COLO668 (cell line): ENCODE data around the gene CHD9.
A peak's percentile ranks its signal among the peaks of the same experiment; 100 is the strongest.

Experiments used
- DNase-seq: peaks from one replicate; lab custom pipeline; 2025; ENCODE audit not compliant: unreplicated experiment; lab: John Stamatoyannopoulos, UW

The CHD9 gene

DNA sequence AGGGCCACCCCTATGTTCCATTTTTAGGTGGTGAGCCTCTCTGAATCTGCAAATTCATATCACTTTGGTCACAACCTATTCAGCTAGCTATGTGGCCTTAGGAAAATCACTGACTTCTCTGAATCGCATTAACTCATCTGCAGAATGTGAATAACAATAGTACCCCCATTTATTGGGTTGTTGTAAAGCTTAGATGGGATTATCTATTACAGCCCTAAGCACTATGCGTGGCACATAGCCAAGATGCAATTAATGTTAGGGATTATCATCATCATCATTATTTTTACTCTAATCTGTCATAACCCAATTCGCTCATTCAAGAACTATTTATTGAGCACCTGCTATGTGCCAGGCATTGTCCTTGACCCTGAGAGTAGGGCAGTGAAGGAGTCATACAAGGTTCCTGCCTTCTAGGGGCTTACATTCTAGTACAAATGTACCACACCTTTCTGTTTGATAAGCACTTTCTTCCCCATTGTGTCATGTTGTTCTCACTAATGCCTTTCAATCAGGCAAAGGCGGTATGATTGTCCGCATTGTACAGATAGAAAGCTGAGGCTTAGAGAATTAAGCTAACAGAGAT, 38.5 kb downstream of the CHD9 start:
- DNase-seq, result no peak

DNA sequence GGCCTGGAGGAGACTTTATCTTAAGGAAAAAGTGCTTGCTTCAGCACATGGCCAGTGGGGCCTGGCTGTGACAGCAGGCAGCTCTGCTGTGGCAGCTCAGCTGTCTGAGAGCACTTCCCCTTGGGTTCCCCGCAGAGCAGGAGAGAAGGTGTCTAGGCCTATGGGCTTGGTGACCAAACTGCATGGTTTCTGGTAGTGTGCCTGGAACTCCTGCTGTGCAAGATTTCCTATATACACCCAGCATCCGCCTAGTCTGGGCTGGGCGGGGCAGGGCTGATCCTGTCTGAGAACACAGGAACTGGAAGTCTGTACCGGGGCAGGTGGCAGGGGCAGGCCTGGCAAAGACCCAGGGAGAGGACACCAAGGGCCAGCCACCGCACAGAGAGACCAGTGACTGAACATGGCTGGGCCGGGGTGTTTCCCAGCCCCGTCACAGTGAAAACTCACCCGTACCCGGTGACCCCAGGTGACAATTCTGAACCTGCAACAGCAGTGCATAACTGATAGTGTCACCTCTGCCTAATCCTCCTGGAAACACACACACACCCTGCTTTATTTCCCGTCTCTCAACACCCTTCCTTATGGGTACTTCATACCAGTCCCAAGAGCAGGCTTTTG, 39.3 kb downstream of the CHD9 start:
- peak; percentile 76 for DNase-seq

DNA sequence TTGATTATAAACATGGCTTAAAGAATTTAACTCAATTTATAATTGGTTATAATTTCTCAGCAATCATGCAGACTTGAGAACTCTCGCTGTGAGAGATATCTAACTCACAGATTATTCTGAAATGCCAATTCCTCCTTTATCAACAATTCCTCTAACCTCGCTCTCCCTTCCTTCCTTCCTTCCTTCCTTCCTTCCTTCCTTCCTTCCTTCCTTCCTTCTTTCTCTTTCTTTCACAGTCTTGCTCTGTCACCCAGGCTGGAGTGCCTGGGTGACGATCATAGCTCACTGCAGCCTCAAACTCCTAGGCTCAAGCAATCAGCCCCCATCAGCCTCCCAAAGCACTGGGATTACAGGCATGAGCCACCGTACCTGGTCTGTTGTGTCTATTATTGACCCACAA, 42.4 kb downstream of the CHD9 start:
- no peak for DNase-seq

DNA sequence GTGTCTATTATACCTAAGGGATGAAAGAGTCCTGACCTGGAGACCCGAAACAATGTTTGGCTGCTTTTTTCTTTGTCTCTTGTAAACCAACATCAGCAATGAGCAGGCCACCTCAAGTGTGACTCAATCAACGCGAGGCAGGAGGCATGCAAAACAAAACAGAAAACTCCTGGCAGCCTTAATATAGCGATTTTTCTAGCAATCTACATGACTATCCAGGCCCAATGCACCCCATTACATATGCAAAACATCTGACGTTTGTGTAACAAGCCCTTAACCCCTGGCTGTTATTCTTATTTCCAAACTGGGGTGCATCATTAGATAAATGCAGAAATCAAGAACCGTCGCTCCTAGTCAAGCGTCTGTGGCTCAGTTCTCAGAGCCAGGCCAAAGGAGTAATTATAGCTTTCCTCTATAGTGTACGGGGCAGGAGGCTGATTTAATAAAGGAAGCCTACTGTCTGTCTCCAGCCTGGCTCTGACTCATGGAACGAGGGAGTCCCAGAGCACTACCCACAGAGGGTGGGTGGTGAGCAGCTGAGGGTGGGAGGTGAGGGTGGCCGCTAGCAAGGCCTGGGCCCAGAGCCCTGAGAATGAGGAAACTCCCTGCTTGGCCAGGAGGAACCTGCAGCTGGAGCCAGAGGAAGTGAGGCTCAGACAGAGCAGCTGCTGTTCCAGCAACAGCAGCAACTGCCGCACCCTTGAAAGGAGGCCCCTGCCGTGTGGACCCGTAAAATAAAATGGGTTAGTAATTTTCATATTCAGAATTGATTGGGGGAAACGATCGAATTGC, 43.9 kb downstream of the CHD9 start:
- peak; percentile 73 for DNase-seq

DNA sequence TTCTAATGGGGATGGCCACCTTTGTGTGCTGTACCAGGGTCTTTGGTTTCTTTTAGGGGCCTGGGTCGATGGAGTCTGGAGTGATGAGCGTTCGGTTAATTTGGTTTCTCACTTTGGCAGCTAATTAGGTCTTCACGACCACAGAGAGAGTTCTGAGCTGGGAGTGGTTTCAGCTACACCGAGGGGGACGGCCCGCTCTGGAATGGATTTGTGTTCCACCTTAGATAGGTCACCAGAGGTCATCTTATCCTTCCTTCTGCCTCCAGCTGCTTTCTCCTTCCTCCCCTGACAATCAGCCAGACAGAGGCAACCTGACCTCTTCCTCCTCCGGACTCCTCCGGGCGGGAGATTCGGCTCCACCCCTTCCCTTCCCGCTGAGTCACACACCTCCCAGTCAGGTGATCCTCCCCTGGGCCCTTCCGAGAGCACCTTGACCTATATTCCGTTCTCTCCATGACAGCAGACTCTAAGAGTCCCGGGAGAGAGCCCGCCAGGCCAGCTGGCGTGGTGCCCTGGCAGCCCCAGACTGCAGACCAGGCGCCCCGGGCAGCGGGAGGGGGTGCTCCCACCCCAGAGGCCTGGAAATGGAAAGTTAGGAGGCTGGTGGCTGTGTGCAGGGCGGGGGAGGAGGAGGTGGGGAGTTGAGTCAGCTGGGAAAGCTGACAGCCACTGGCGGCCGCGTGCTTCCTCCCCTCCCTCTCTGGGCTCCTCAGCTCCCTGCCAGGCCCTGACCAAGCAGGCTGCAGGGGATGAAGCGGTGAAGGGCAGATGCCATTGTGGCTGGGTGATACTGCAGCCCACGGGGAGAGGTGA, 44.7 kb downstream of the CHD9 start:
- peak; percentile 92 for DNase-seq

DNA sequence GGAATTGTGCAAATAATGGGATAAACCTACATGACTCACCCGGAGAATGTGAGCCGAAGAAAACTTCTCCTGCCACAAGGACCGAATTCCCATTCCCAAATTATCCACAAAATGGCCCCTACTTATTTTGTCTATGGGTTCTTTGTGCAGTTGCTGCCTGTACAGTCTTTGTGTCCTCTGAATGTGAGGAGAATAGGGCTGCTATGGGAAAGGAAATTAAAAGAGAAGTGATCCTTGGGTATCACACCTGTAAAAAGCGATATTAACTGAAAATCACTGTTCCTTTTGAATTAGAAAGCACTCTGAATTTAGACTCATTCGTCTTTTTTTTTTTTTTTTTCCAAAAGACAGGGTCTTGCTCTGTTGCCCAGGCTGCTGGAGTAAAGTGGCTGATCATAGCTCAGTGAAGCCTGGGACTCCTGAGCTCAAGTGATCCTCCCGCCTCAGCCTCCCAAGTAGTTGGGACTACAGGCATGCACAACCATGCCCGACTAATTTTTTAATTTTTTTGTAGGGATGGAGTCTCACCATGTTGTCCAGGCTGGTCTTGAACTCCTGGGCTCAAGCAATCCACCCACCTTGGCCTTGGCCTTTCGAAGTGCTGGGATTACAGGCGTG, 45.4 kb downstream of the CHD9 start:
- no peak for DNase-seq

DNA sequence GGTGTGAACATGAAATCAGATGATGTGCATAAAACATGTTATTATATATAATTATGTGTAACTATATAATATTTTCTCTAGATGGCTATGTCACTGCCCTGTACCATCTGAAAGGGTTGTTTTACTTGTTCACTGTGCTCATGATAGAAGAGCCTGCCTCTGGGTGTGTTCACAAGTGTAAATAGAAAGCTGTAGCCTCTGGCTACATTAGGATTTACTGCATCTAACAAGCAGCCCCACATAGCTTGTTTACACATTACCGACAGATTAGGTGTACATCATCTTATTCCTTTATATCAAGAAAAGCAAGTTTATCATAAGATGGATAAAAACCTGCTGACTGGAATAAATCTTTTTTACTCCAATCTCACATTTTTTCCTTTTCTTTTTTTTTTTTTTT, 46.1 kb downstream of the CHD9 start:
- peak; percentile 6 for DNase-seq

DNA sequence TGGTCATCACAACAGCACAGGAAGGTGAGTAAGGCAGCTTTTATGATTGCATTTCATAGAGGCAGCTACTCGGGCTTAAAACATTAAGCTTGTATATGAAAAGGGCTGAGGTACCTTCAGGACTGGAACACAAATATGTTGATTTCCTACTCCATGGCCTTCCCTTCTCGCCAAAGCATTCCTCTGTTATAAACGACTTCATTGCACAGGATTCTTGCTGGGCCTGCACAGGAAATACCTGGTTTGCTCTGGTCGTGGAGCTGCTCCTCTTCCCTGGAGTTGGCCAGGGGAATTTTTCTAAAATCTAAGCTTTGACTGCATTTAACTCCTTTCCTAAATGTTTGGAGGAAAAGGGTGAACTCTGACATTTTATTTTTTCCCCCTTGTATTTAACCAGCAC, 49.0 kb downstream of the CHD9 start:
- no peak for DNase-seq

DNA sequence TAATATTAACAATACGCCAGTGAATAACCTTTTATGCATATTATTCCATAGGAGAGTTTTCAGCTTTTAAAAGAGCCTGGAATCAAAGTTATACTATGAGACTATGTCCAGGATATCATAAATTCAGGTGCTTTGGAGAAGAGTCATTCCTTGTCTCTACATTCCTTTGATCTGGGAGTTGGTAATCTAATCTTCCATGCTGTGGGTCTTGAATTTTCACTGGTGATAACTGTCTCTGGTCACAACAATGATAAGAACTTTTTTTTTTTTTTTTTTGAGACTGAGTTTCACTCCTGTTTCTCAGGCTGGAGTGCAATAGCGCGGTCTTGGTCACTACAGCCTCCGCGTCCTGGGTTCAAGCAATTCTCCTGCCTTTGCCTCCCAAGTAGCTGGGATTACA, 50.8 kb downstream of the CHD9 start:
- no peak for DNase-seq

DNA sequence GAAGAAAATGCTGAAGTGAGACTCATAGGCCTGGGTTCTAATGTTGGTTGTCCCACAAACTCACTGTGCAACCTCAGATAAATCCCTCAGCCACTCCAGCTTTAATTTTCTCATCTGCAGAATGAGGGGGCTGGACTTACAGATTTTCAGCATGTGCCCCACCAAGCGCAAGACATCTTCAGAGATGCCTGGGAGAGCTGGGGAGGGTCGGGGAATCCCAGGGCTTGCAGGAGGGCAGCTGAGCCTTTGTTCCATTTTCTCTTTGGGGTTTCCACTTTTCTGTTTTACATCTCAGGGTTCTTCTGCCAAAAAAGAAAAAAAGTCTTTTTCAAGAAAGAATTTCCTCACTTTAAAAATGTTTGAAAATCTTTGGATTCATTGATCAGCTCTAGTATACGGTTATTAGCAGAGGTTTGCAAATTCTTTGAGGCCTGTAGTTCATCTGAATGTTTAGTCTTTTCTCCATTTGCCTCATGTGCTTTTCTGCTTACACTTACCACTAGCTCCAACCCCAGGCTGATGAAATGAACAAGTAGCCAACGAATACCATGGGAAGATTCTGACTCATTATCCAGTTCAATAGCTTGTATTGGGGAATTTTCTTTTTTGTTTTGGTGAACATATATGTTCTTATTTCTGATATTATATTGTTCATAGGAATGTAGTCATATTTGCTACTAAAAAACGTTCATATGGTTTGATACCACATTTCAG, 56.4 kb downstream of the CHD9 start:
- no peak for DNase-seq

DNA sequence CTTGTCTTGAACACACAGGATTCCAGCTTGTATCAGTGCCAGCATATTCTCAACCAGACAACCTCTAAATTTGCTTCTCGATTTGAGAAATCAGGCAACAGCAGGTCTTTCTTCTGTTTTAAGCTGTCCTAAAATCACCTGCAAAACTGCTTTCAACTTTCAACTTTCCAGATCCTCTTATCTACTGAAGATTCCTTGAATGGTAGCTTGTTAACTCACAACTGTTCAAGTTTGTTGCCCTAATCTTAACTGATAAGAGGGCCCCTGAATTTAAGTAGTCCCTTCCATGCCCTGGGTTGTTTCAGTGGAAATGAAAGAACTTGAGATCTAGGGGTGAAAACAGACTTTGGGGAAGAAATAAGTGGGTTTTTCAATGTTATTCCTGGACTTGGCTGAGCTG, 57.2 kb downstream of the CHD9 start:
- no peak for DNase-seq

DNA sequence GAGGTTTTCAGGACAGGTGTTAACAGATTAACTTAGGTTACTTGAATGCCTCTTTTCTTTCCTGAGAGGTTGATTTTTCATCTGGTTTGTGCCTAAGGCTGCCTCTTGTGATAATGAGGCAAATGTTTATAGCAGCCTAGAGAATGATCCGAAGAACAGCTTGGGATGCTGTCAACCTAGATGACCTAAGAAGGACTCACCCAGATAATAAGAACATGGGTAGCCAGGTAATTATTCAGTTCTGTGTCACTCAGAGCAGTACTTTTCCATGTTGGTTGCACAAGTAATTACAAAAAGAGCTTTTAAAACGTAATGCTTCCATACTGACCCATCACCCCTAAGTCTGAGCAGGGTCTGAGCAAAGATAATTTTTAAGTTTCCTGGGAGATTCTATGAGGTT, 60.3 kb downstream of the CHD9 start:
- no peak for DNase-seq

DNA sequence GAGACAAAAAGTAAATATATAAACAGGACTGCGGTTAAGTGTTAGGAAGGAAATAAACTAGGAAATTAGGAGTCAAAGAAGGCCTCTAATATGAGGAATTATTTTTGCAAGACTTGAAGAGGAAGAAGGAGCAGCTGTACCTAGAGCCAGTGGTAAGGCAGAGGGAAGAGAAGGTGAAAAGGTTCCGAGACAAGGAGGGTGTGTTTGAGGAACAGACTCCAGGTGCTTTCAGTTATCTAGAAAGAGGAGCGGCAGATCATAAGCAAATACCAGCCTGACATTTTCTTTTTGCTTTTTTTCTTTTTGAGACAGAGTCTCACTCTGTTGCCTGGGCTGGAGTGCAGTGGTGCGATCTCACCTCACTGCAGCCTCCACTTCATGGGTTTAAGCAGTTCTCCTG, 61.0 kb downstream of the CHD9 start:
- DNase-seq, result no peak

DNA sequence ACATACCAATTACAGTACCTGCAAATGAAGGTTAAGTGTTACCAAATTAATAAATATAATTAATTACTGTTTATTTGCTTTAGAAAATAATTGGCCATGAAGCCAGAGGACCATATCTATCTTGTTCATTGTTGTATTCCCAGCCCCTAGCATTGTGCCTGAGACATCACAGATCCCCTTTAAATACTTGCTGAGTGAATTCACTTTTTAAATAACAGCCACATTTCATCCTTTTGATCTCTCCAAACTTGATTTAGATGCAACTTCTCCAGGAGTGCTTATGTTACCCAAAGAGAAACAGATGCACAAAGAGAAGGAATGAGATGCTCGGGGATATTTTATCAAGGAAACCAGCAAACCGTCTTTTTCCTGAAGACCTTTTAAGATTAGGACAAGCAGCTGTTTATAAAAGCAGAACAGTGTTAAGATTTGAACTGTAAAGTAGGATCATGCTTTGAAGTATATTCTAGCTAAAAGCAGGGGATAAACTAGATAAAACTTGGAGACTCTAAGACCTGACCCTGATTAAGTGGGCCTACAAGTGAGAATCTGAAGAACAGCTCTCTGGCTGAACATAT, 66.3 kb downstream of the CHD9 start:
- DNase-seq, result no peak

DNA sequence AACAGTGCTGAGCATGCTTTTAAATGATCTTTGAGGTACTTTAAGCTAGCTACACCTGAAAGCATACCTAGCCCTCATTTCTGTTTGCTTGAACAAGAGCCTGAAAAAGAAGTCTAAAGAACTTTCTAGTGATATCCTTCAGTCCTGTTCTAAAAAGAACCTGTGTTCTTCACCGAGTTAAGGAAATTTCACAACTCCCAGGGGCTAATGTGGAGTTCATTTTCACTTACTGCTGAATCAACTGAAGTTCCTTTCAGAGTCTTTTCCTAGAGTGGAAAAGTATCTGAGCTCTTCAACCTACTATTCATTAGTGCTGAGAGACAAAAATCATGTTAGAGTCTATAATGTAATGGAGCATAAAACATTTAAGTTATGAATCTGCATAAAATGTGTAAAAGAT, 66.9 kb downstream of the CHD9 start:
- DNase-seq, result no peak

DNA sequence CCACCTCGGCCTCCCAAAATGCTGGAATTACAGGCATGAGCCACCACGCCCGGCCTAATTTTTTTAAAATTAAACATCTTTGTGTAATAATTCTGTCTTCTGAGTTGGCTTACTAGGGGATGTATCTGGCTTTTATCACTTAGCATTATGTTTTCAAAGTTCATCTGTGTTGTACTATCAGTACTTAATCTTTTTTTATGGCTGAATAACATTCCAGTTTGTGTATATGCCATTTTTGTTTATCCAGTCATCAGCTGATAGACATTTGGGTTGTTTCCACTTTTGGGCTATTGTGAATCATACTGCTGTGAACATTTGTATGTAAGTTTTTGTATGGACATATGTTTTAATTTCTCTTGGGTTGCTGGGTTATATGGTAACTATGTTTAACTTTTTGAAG, 69.0 kb downstream of the CHD9 start:
- no peak for DNase-seq

DNA sequence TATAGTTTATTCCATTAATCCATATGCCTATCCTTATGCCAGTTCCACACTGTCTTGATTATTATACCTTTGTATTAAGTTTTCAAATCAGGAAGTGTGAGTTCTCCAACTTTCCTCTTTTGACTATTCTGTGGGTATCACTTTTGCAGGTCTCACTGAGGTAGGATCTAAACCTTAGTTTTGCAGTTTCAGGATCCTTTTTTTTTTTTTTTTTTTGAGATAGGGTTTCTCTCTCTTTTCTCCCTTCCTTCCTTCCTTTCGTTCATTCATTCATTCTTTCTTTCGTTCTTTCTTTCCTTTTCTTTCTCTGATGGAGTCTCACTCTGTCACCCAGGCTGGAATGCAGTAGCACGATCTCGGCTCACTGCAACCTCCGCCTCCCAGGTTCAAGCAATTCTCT, 71.6 kb downstream of the CHD9 start:
- no peak for DNase-seq

DNA sequence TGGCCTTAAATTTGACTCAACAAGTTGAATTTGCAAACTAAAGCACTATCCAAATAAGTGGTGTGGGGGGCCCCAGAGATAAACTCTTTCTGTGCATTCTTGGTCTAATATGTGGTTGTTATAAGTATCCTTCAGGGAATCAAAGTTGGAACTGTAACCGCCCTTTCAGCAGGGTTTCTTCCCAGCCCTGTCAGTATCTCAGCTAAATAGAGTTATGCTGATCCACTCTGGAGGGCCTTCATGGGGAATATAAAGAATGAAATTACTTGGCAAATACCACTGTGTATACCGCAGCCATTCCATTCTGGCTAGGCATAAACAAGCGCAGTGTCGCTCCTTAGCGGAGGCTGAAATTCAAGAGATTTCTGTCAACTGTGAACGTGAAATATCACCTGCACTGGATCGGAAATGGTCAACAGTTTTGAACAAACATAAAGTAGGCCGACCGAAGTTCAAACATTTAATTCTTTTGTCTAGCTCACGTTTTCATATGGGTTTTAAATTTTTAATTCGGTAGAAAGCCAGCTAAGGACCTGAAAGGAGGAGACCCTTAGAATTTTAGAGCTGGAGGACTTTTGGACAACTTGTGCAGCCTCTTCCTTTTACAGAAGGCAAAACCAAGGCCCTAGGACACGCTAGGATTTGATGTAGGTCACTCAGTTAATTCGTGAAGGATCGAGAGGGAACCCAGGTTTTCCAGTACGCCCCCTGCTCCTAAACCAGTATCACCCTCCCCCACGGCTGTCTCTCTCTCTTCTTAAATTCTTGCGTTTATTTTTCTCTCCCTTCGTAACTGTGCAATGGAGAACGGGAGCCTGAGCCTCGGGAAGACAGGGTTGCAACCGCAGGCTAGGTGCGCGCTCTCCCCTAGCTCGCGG, 74.7 kb downstream of the CHD9 start:
- peak; percentile 14 for DNase-seq
